Measurements from ENCODE around the gene PCBP4. TPM values are rescaled to one million over a fixed set of nuclear protein-coding genes. Genes with fewer than 3 reads are reported as not detected.
A peak's percentile ranks its signal among the peaks of the same experiment; 100 is the strongest.
"Not testable (repeated sequence)": the region's sequence is repeated elsewhere in the genome, so short reads cannot be mapped to it uniquely, and the experiment has no call there.

Gene PCBP4
- total RNA-seq, 2 experiments from 2014 or later: 2.0 to 12.5 TPM

DNA sequence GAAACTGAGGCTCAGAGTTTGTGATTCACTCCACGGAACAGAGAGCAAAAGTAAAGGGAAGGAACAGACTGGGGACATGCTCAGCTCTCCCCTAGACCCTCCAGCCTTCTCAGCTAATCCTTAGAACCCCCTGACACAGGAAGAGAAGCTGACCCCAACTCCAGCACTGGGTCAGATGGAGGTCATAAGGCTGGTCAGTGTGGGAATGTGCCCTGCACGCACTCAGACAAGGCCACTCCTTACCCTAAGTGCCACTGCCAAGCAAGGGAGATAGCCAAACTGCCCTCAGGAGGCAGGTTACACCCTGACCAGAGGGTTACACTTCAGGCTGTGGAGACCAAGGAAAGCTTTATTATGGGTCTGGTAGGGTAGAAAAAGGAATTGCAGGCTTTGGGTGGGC, 27.3 kb upstream of the PCBP4 start:
- BruUV-seq (replicated peaks): no TSS peak

DNA sequence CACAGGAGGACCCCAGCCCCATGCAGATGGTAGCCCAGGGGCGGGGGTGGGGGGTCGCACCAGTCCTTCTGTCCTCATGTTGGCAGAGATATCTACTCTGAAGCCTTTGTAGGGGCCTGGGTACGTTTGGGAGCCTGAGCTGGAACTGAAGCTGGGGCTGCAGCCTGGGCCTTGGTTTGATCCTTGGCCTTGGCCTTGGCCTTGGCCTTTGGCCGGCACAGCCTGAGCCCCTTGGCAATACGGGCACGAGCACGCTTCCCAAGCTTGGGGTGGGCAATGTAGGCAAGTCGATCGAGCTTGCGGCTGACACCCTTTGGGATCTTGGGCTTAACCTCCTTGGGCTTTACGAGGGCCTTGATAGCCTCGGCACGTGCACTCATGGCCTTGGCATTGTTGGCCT, 26.4 kb upstream of the PCBP4 start:
- H2AFZ ChIP-seq (ENCODE audit: low read length); H3K4me3 ChIP-seq (ENCODE audit: low read depth, low read length, poor library complexity, severe bottlenecking); H3K9me2 ChIP-seq (ENCODE audit: insufficient read depth, low read length); CTCF ChIA-PET (ENCODE audit: unreplicated experiment); H3K27ac ChIP-seq (ENCODE audit: low read depth, low read length, poor library complexity, severe bottlenecking); H3K9me3 ChIP-seq (ENCODE audit: low read length); DNase-seq (ENCODE audit: low spot score): not testable (repeated sequence)
- Histone ChIP-seq H3K79me2 (ENCODE audit: insufficient read depth, low read depth, low read length) (peaks cover 27% of the 10 kb centered on the region), H3K4me2 (ENCODE audit: low read length) (peak overlapping the region; percentile 96), H3K36me3 (ENCODE audit: insufficient read depth, low read length) (peaks cover 44% of the 10 kb centered on the region), H3K4me1 (ENCODE audit: insufficient read depth, low read length, poor library complexity, severe bottlenecking) (peaks cover 29% of the 10 kb centered on the region), H4K20me1 (ENCODE audit: insufficient read depth, low read length) (peaks cover 12% of the 10 kb centered on the region; the same call in 1 of the 2 replicates)
- TSS peak; percentile 86 for BruUV-seq (replicated peaks)
- intact Hi-C loops (cut with micrococcal nuclease; ENCODE audit: unreplicated experiment): loop anchor here (2.0 kb wide), 1 partner anchor 19 kb away; the partner anchor contains the start of genes ABHD14A and ABHD14B
- POLR2A ChIA-PET: interaction anchor here (0.5 to 1.2 kb wide), 4 partner anchors 10 to 252 kb away, joined by 3 to 4 read pairs (median 3); partner anchors contain the start of gene ACY1

More for the DNA sequence above, 27.3 kb upstream of the PCBP4 start:
- Histone ChIP-seq H3K27ac (ENCODE audit: low read depth, low read length, poor library complexity, severe bottlenecking) (peak overlapping the region; percentile 60), H3K4me2 (ENCODE audit: low read length) (peak overlapping the region; percentile 96), H3K9me3 (ENCODE audit: low read length) (no peaks in the 10 kb centered on the region), H3K36me3 (ENCODE audit: insufficient read depth, low read length) (peaks cover 44% of the 10 kb centered on the region), H4K20me1 (ENCODE audit: insufficient read depth, low read length) (peaks cover 12% of the 10 kb centered on the region; the same call in 1 of the 2 replicates), H2AFZ (ENCODE audit: low read length) (no peak overlapping the region), H3K9me2 (ENCODE audit: insufficient read depth, low read length) (no peaks in the 10 kb centered on the region), H3K4me3 (ENCODE audit: low read depth, low read length, poor library complexity, severe bottlenecking) (peak overlapping the region; percentile 96), H3K79me2 (ENCODE audit: insufficient read depth, low read depth, low read length) (peaks cover 27% of the 10 kb centered on the region), H3K4me1 (ENCODE audit: insufficient read depth, low read length, poor library complexity, severe bottlenecking) (peaks cover 29% of the 10 kb centered on the region)
- ChIA-PET CTCF (ENCODE audit: unreplicated experiment) (no interaction called here), POLR2A (interaction anchor here (0.7 to 2.4 kb wide), 4 partner anchors 21 to 190 kb away, joined by 3 to 11 read pairs (median 3); partner anchors contain the start of genes ABHD14B, PARP3 and RRP9)
- no peak for DNase-seq (ENCODE audit: low spot score)
- intact Hi-C loops (cut with micrococcal nuclease; ENCODE audit: unreplicated experiment): loop anchor here (2.0 kb wide), 1 partner anchor 20 kb away; the partner anchor contains the start of genes ABHD14A and ABHD14B
- TF ChIP-seq EZH2phosphoT487 (IDR thresholded peaks at IDR 0.05; ENCODE audit: borderline replicate concordance, low read depth, low read length) (no peak), CTCF (conservative IDR thresholded peaks at IDR 0.05; ENCODE audit: low read length) (no peak)

GRCh38 chr3:51992017-51992682, 24.9 kb upstream of the PCBP4 start:
- Histone ChIP-seq H3K4me2 (ENCODE audit: low read length) (0 out of 2 replicates have a peak overlapping the region, but pooled peaks have one; percentile 14), H3K4me1 (ENCODE audit: insufficient read depth, low read length, poor library complexity, severe bottlenecking) (peaks cover 29% of the 10 kb centered on the region), H3K4me3 (ENCODE audit: low read depth, low read length, poor library complexity, severe bottlenecking) (no peak overlapping the region), H3K36me3 (ENCODE audit: insufficient read depth, low read length) (peaks cover 44% of the 10 kb centered on the region), H3K79me2 (ENCODE audit: insufficient read depth, low read depth, low read length) (peaks cover 27% of the 10 kb centered on the region), H2AFZ (ENCODE audit: low read length) (no peak overlapping the region), H3K9me3 (ENCODE audit: low read length) (no peaks in the 10 kb centered on the region), H4K20me1 (ENCODE audit: insufficient read depth, low read length) (peaks cover 12% of the 10 kb centered on the region; the same call in 1 of the 2 replicates), H3K9me2 (ENCODE audit: insufficient read depth, low read length) (no peaks in the 10 kb centered on the region), H3K27ac (ENCODE audit: low read depth, low read length, poor library complexity, severe bottlenecking) (peak overlapping the region; percentile 14)
- ChIA-PET CTCF (ENCODE audit: unreplicated experiment) (no interaction called here), POLR2A (interaction anchor here (0.9 to 1.2 kb wide), 2 partner anchors 9 to 49 kb away, joined by 3 to 4 read pairs; partner anchors contain the start of gene ACY1)
- intact Hi-C loops (cut with micrococcal nuclease; ENCODE audit: unreplicated experiment): no loop called here
- BruUV-seq (replicated peaks): no TSS peak
- TF ChIP-seq CTCF (conservative IDR thresholded peaks at IDR 0.05; ENCODE audit: low read length) (no peak), EZH2phosphoT487 (IDR thresholded peaks at IDR 0.05; ENCODE audit: borderline replicate concordance, low read depth, low read length) (no peak)
- DNase-seq (ENCODE audit: low spot score): no peak

DNA sequence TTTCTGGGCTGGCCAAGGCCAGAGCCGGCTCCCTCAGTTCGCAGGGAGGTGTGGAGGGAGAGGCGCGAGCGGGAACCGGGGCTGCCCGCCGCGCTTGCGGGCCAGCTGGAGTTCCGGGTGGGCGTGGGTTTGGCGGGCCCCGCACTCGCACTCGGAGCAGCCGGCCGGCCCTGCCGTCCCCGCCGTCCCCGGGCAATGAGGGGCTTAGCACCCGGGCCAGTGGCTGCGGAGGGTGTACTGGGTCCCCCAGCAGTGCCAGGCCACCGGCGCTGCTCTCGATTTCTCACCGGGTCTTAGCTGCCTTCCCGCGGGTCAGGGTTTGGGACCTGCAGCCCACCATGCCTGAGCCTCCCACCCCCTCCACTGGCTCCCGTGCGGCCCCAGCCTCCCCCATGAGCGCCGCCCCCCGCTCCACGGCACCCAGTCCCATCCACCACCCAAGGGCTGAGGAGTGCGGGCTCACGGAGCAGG, 23.3 kb upstream of the PCBP4 start:
- intact Hi-C loops (cut with micrococcal nuclease; ENCODE audit: unreplicated experiment); H3K9me3 ChIP-seq (ENCODE audit: low read length); H3K4me2 ChIP-seq (ENCODE audit: low read length); BruUV-seq (replicated peaks); H3K27ac ChIP-seq (ENCODE audit: low read depth, low read length, poor library complexity, severe bottlenecking); H3K4me3 ChIP-seq (ENCODE audit: low read depth, low read length, poor library complexity, severe bottlenecking); CTCF ChIA-PET (ENCODE audit: unreplicated experiment); H3K9me2 ChIP-seq (ENCODE audit: insufficient read depth, low read length); H2AFZ ChIP-seq (ENCODE audit: low read length); DNase-seq (ENCODE audit: low spot score): not testable (repeated sequence)
- Histone ChIP-seq H3K4me1 (ENCODE audit: insufficient read depth, low read length, poor library complexity, severe bottlenecking) (peaks cover 29% of the 10 kb centered on the region), H3K36me3 (ENCODE audit: insufficient read depth, low read length) (peaks cover 43% of the 10 kb centered on the region), H4K20me1 (ENCODE audit: insufficient read depth, low read length) (peaks cover 12% of the 10 kb centered on the region; the same call in 1 of the 2 replicates), H3K79me2 (ENCODE audit: insufficient read depth, low read depth, low read length) (peaks cover 25% of the 10 kb centered on the region)
- POLR2A ChIA-PET: interaction anchor here (1.2 kb wide), 1 partner anchor 17 kb away, joined by 4 read pairs; no protein-coding TSS in a partner anchor
